HG02870 (cell line): ENCODE results near the gene PLCG1.
"Not testable (repeated sequence)": the region's sequence is repeated elsewhere in the genome, so short reads cannot be mapped to it uniquely, and the experiment has no call there.

Experiments used
- ATAC-seq: cut with Tn5 transposase; IDR thresholded peaks from one replicate; pipeline ENCODE4 v1.9.1; 2021; ENCODE audit warnings: mild to moderate bottlenecking, moderate library complexity; ENCODE audit not compliant: unreplicated experiment

Gene PLCG1

GRCh38 chr20:41136680-41137613, at the start of gene PLCG1:
Gene PLCG1 (plus strand): TSS chr20:41137543. CDS start chr20:41137642, 99 bp downstream.
- ATAC-seq = peak; percentile 48

GRCh38 chr20:41087777-41088176, 49.6 kb upstream of the PLCG1 start:
- no peak for ATAC-seq

- no peak for ATAC-seq
Measured at GRCh38 chr20:41089555-41089954, 47.8 kb upstream of the PLCG1 start.

- no peak for ATAC-seq
Measured at GRCh38 chr20:41091927-41092326, 45.4 kb upstream of the PLCG1 start.

GRCh38 chr20:41094353-41095055, 42.8 kb upstream of the PLCG1 start:
- no peak for ATAC-seq

GRCh38 chr20:41095110-41095969, 42.0 kb upstream of the PLCG1 start:
- no peak for ATAC-seq

- ATAC-seq = no peak
Measured at GRCh38 chr20:41098703-41099250, 38.6 kb upstream of the PLCG1 start.

- ATAC-seq = no peak
Measured at GRCh38 chr20:41100001-41100480, 37.3 kb upstream of the PLCG1 start.

- no peak for ATAC-seq
Measured at GRCh38 chr20:41101660-41102059, 35.7 kb upstream of the PLCG1 start.

- no peak for ATAC-seq
Measured at GRCh38 chr20:41108531-41108930, 28.8 kb upstream of the PLCG1 start.

- no peak for ATAC-seq
Measured at GRCh38 chr20:41110012-41110411, 27.3 kb upstream of the PLCG1 start.

GRCh38 chr20:41110930-41111577, 26.3 kb upstream of the PLCG1 start:
- ATAC-seq = no peak

- ATAC-seq = no peak
Measured at GRCh38 chr20:41111578-41111951, 25.8 kb upstream of the PLCG1 start.

GRCh38 chr20:41116282-41116956, 20.9 kb upstream of the PLCG1 start:
- no peak for ATAC-seq

- ATAC-seq = not testable (repeated sequence)
Measured at GRCh38 chr20:41118159-41118558, 19.2 kb upstream of the PLCG1 start.

GRCh38 chr20:41118632-41119031, 18.7 kb upstream of the PLCG1 start:
- ATAC-seq = no peak

GRCh38 chr20:41119614-41120561, 17.5 kb upstream of the PLCG1 start:
- ATAC-seq = no peak

GRCh38 chr20:41121399-41121798, 15.9 kb upstream of the PLCG1 start:
- no peak for ATAC-seq
